SK-N-SH (cell line): Measurements from ENCODE around the gene LRP5. TPM values are rescaled to one million over a fixed set of nuclear protein-coding genes. Genes with fewer than 3 reads are reported as not detected.

Experiments
- CTCF ChIA-PET: fragments of 300-600, 350-600 bp; formaldehyde crosslinking; extraction: SDS; loops from one replicate; lab custom pipeline; 2021; lab: Yijun Ruan, JAX
- POLR2A ChIA-PET: fragments of 350-600 bp; sonication (Branson Sonifier 250); formaldehyde crosslinking; extraction: SDS; loops from one replicate; lab custom pipeline; 2020; ENCODE audit warnings: antibody characterized with exemption, inconsistent platforms; lab: Yijun Ruan, JAX
- DNase-seq: peaks from one replicate; pipeline ENCODE4 v3.0.0; 2012
- H2AFZ ChIP-seq: fragments of 200-600 bp; sonication (generic); 2 replicates; pipeline ENCODE4 v1.8.1; 2016; ENCODE audit warnings: antibody characterized with exemption, mild to moderate bottlenecking, low read depth
- H3F3A ChIP-seq: fragments of 200-600 bp; sonication (generic); replicated peaks from 2 replicates; pipeline ENCODE3; 2016; ENCODE audit warnings: antibody characterized with exemption, mild to moderate bottlenecking; ENCODE audit not compliant: insufficient read depth
- H3K27ac ChIP-seq, 2 experiments: fragments of 200-500 bp in 1 of 2; fragments of 200-600 bp in 1 of 2; sonication (Bioruptor generic) in 1 of 2; sonication (generic), shearing (Covaris generic) in 1 of 2; 2 replicates each; pipeline versions ENCODE4 v1.5.1 to v1.6.1; 2014 to 2016; ENCODE audit warnings: low read depth in 2 of 2, inconsistent platforms in 1 of 2, low read length in 1 of 2, mild to moderate bottlenecking in 1 of 2, mixed read lengths in 1 of 2
- H3K27me3 ChIP-seq: fragments of 200-600 bp; sonication (generic), shearing (Covaris generic); 2 replicates; pipeline ENCODE4 v1.6.1; 2016; ENCODE audit warnings: mixed run types; ENCODE audit not compliant: insufficient read depth
- H3K36me3 ChIP-seq, 2 experiments: fragments of 200-500 bp in 1 of 2; fragments of 200-600 bp in 1 of 2; sonication (Bioruptor generic) in 1 of 2; sonication (generic) in 1 of 2; replicated peaks in 1 of 2; 2 replicates each; pipeline versions ENCODE3 to v1.5.1; 2014 to 2016; ENCODE audit warnings: low read length in 1 of 2, mild to moderate bottlenecking in 1 of 2; ENCODE audit not compliant: insufficient read depth in 2 of 2, control insufficient read depth in 1 of 2
- H3K4me1 ChIP-seq, 2 experiments: fragments of 200-500 bp in 1 of 2; fragments of 200-600 bp in 1 of 2; sonication (Bioruptor generic) in 1 of 2; sonication (generic), shearing (Covaris generic) in 1 of 2; 2 replicates each; pipeline versions ENCODE4 v1.5.1 to v1.6.1; 2014 to 2016; ENCODE audit warnings: low read depth in 1 of 2, low read length in 1 of 2, mixed run types in 1 of 2; ENCODE audit not compliant: insufficient read depth in 2 of 2, control insufficient read depth in 1 of 2
- H3K4me2 ChIP-seq: fragments of 200-600 bp; sonication (generic), shearing (Covaris generic); 2 replicates; pipeline ENCODE4 v1.6.1; 2017; ENCODE audit warnings: mixed run types
- H3K4me3 ChIP-seq, 2 experiments: fragments of 200-500 bp in 1 of 2; fragments of 200-600 bp in 1 of 2; sonication (Bioruptor generic) in 1 of 2; sonication (generic), shearing (Covaris generic) in 1 of 2; 2 replicates each; pipeline versions ENCODE4 v1.5.1 to v1.8.1; 2014 to 2016; ENCODE audit warnings: low read depth in 2 of 2, inconsistent platforms in 1 of 2, low read length in 1 of 2, mild to moderate bottlenecking in 1 of 2, mixed read lengths in 1 of 2, moderate library complexity in 1 of 2
- H3K79me2 ChIP-seq: fragments of 200-600 bp; sonication (generic); 2 replicates; pipeline ENCODE4 v1.8.1; 2017; ENCODE audit warnings: mild to moderate bottlenecking; ENCODE audit not compliant: insufficient read depth
- H3K9ac ChIP-seq: fragments of 200-600 bp; sonication (generic); 2 replicates; pipeline ENCODE4 v1.6.1; 2017; ENCODE audit warnings: mixed run types
- H3K9me2 ChIP-seq: fragments of 200-600 bp; sonication (generic); 2 replicates; pipeline ENCODE4 v1.6.1; 2017; ENCODE audit warnings: mixed run types
- H3K9me3 ChIP-seq: fragments of 200-600 bp; sonication (generic); 2 replicates; pipeline ENCODE4 v1.6.1; 2017; ENCODE audit warnings: mixed run types, mild to moderate bottlenecking, moderate library complexity
- H4K20me1 ChIP-seq: fragments of 200-600 bp; sonication (generic); 2 replicates; pipeline ENCODE4 v1.6.1; 2017; ENCODE audit warnings: mild to moderate bottlenecking, mixed run types; ENCODE audit not compliant: insufficient read depth
- ELF1 ChIP-seq: IDR thresholded peaks from 2 replicates; pipeline ENCODE4 v1.4.0; 2012
- EZH2phosphoT487 ChIP-seq: fragments of 200-600 bp; sonication (generic); IDR thresholded peaks from 2 replicates; pipeline ENCODE4 v1.6.1; 2017; ENCODE audit warnings: low read depth, mixed run types, mild to moderate bottlenecking, antibody characterized with exemption, moderate library complexity, borderline replicate concordance
- FOSL2 ChIP-seq: IDR thresholded peaks from 2 replicates; pipeline ENCODE4 v1.4.0; 2012; ENCODE audit warnings: low read depth, mild to moderate bottlenecking, moderate library complexity, borderline replicate concordance
- FOXJ3 ChIP-seq: sonication (generic); formaldehyde crosslinking; IDR thresholded peaks from 2 replicates; pipeline ENCODE4 v1.5.1; 2020; ENCODE audit warnings: mild to moderate bottlenecking, missing genetic modification reagents
- GATA2 ChIP-seq: sonication (generic); formaldehyde crosslinking; IDR thresholded peaks from 2 replicates; pipeline ENCODE4 v1.5.0; 2020; ENCODE audit warnings: mild to moderate bottlenecking, missing genetic modification reagents
- JUND ChIP-seq: IDR thresholded peaks from 2 replicates; pipeline ENCODE4 v1.4.0; 2012
- NFIC ChIP-seq: IDR thresholded peaks from 2 replicates; pipeline ENCODE4 v1.4.0; 2012; ENCODE audit warnings: borderline replicate concordance
- NRF1 ChIP-seq: IDR thresholded peaks from 2 replicates; pipeline ENCODE4 v1.6.1; 2012; ENCODE audit warnings: low read depth, mild to moderate bottlenecking, low read length
- POLR2AphosphoS5 ChIP-seq: IDR thresholded peaks from 2 replicates; pipeline ENCODE4 v1.6.1; 2012; ENCODE audit warnings: low read depth, low read length
- RAD21 ChIP-seq: IDR thresholded peaks from 2 replicates; pipeline ENCODE4 v1.6.1; 2012; ENCODE audit warnings: mild to moderate bottlenecking, low read length
- RCOR1 ChIP-seq: fragments of 150-350 bp; IDR thresholded peaks from 2 replicates; pipeline ENCODE4 v1.6.1; 2017; ENCODE audit warnings: antibody characterized with exemption, low read length
- RFX5 ChIP-seq: IDR thresholded peaks from 2 replicates; pipeline ENCODE4 v1.6.1; 2012; ENCODE audit warnings: mild to moderate bottlenecking, improper control_type of control experiment, low read length
- RXRA ChIP-seq: IDR thresholded peaks from 2 replicates; pipeline ENCODE4 v1.4.0; 2012; ENCODE audit warnings: low read depth, mild to moderate bottlenecking, borderline replicate concordance
- TAF1 ChIP-seq: IDR thresholded peaks from 2 replicates; pipeline ENCODE4 v1.6.1; 2012; ENCODE audit warnings: low read depth, mild to moderate bottlenecking, low read length, moderate library complexity, borderline replicate concordance
- TEAD4 ChIP-seq: IDR thresholded peaks from 2 replicates; pipeline ENCODE4 v1.4.0; 2012; ENCODE audit warnings: mild to moderate bottlenecking, borderline replicate concordance; ENCODE audit not compliant: insufficient read depth
- USF2 ChIP-seq: fragments of 150-350 bp; IDR thresholded peaks from 2 replicates; pipeline ENCODE4 v1.6.1; 2017; ENCODE audit warnings: antibody characterized with exemption, low read length, low read depth, borderline replicate concordance
- WGBS: methylation state at CpG from one replicate; pipeline ENCODE4 v1.1.6; 2017; ENCODE audit warnings: low lambda C conversion rate; 5-methylcytosine and 5-hydroxymethylcytosine counted together
- polyA plus RNA-seq, 3 experiments: library from polyadenylated mRNA; depleted of rRNA; stranded (reverse); fragments of >200 nt; gene quantifications; 2 replicates each; pipeline ENCODE4 v1.2.3, GENCODE V29; 2012
- TF ChIP-seq, protein P1 (sequence below): fragments of 150-350 bp; IDR thresholded peaks from 2 replicates; pipeline ENCODE4 v1.6.1; 2016; ENCODE audit warnings: mild to moderate bottlenecking, low read depth, low read length
- TF ChIP-seq, protein P2 (sequence below): IDR thresholded peaks from 2 replicates; pipeline ENCODE4; 2012
- TF ChIP-seq, protein P3 (sequence below): IDR thresholded peaks from 2 replicates; pipeline ENCODE4 v1.4.0; 2012; ENCODE audit warnings: low read depth, borderline replicate concordance

The LRP5 gene
- polyA plus RNA-seq, 1 of the 3 experiments (the other 2 are of a cell fraction) = 15.0 TPM

DNA sequence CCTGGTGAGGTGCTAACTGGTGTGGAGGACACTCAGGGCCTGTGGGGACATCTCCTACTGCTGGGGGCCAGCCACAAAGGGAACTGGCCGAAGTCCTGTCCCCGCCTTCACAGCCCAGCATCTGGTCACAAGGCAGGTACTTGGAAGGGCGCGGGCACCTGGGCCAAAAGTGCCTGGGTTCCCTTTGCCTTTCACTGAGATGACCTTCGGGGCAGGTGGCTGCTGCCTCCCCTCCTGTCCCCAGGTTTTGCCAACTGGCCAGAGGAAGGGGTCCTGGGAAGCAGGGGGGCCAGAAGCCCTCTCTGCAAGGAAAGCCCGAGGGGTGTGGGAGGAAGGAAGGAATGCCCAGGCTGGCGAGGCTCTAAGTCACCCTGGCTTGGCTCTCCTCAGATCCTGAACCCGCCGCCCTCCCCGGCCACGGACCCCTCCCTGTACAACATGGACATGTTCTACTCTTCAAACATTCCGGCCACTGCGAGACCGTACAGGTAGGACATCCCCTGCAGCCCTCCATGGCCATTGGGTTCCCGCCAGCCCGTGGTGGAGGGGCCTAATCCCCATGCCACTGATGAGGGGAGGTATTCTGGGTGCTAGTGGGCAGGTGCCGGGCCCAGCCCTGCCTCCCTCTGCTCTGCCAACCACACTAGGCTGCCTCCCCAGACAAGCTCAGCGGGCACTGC lies 133.8 kb downstream of the LRP5 start:
- Histone ChIP-seq H3K4me3 (no peak overlapping the region), H3K4me2 (no peak overlapping the region)
- no peak for TF ChIP-seq RAD21
- no peak for TF ChIP-seq NRF1
- no peak for TF ChIP-seq TAF1
- TF ChIP-seq JUND = no peak
- no peak for TF ChIP-seq FOSL2
- no peak for TF ChIP-seq TEAD4
- no peak for TF ChIP-seq FOXJ3 (CRISPR knock-in tag)
- no peak for TF ChIP-seq POLR2AphosphoS5
- TF ChIP-seq, protein P1, sequence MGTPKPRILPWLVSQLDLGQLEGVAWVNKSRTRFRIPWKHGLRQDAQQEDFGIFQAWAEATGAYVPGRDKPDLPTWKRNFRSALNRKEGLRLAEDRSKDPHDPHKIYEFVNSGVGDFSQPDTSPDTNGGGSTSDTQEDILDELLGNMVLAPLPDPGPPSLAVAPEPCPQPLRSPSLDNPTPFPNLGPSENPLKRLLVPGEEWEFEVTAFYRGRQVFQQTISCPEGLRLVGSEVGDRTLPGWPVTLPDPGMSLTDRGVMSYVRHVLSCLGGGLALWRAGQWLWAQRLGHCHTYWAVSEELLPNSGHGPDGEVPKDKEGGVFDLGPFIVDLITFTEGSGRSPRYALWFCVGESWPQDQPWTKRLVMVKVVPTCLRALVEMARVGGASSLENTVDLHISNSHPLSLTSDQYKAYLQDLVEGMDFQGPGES = no peak
- TF ChIP-seq, protein P2, sequence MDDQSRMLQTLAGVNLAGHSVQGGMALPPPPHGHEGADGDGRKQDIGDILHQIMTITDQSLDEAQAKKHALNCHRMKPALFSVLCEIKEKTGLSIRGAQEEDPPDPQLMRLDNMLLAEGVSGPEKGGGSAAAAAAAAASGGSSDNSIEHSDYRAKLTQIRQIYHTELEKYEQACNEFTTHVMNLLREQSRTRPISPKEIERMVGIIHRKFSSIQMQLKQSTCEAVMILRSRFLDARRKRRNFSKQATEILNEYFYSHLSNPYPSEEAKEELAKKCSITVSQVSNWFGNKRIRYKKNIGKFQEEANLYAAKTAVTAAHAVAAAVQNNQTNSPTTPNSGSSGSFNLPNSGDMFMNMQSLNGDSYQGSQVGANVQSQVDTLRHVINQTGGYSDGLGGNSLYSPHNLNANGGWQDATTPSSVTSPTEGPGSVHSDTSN = no peak
- no peak for TF ChIP-seq NFIC
- no peak for TF ChIP-seq RXRA
- TF ChIP-seq, protein P3, sequence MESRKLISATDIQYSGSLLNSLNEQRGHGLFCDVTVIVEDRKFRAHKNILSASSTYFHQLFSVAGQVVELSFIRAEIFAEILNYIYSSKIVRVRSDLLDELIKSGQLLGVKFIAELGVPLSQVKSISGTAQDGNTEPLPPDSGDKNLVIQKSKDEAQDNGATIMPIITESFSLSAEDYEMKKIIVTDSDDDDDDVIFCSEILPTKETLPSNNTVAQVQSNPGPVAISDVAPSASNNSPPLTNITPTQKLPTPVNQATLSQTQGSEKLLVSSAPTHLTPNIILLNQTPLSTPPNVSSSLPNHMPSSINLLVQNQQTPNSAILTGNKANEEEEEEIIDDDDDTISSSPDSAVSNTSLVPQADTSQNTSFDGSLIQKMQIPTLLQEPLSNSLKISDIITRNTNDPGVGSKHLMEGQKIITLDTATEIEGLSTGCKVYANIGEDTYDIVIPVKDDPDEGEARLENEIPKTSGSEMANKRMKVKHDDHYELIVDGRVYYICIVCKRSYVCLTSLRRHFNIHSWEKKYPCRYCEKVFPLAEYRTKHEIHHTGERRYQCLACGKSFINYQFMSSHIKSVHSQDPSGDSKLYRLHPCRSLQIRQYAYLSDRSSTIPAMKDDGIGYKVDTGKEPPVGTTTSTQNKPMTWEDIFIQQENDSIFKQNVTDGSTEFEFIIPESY = no peak
- no peak for TF ChIP-seq GATA2 (CRISPR knock-in tag)
- TF ChIP-seq EZH2phosphoT487 = no peak
- no peak for TF ChIP-seq RCOR1
- no peak for TF ChIP-seq ELF1
- TF ChIP-seq USF2 = no peak
- no peak for TF ChIP-seq RFX5
- TF ChIP-seq, all 33 proteins: peak for 0
- ChIA-PET CTCF (interaction anchor here (0.7 to 5.8 kb wide), 12 partner anchors 9 to 237 kb away, joined by 3 to 34 read pairs (median 4); partner anchors contain the start of gene C11orf24), POLR2A (no interaction called here)
- no peaks in the 10 kb centered on the region for H3K9me3 ChIP-seq
- no peaks in the 10 kb centered on the region for H4K20me1 ChIP-seq
- H3K27ac ChIP-seq = no peak overlapping the region
- peaks cover 13 to 15% of the 10 kb centered on the region in 2 experiments; a peak in 2 of 4 replicates for H3K4me1 ChIP-seq
- no peaks in the 10 kb centered on the region for H3K27me3 ChIP-seq
- peaks cover 0 to 3% of the 10 kb centered on the region in 2 experiments for H3K36me3 ChIP-seq
- no peak overlapping the region for H3K9ac ChIP-seq
- no peak overlapping the region for H2AFZ ChIP-seq
- peaks cover 5% of the 10 kb centered on the region for H3F3A ChIP-seq
- H3K79me2 ChIP-seq = no peaks in the 10 kb centered on the region
- H3K9me2 ChIP-seq = no peaks in the 10 kb centered on the region
- 93% methylated on average over 15 of the region's 18 CpGs for WGBS
- DNase-seq = peak; percentile 21
